ENCODE data around the gene SRP72.
A peak's percentile ranks its signal among the peaks of the same experiment; 100 is the strongest.

Gene SRP72

DNA sequence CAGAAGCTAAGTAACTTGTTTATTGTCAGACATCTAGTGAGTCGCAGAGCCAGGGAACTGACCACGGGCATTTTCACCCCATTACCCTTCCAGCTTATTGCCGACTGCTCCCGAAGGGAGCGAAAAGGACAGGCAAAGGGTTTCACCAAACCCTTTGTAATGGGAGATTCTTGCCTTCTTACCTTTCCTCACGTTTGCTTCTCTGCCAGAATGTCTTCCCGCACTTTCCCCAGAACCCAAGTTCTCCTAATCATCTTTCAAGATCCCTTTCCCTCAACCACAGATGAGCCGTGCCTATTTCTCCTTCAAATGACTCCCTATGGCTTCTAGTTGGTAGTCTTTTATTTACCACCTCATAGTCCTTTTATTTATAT, 520 bp upstream of the SRP72 start:
- TF ChIP-seq, protein P1, sequence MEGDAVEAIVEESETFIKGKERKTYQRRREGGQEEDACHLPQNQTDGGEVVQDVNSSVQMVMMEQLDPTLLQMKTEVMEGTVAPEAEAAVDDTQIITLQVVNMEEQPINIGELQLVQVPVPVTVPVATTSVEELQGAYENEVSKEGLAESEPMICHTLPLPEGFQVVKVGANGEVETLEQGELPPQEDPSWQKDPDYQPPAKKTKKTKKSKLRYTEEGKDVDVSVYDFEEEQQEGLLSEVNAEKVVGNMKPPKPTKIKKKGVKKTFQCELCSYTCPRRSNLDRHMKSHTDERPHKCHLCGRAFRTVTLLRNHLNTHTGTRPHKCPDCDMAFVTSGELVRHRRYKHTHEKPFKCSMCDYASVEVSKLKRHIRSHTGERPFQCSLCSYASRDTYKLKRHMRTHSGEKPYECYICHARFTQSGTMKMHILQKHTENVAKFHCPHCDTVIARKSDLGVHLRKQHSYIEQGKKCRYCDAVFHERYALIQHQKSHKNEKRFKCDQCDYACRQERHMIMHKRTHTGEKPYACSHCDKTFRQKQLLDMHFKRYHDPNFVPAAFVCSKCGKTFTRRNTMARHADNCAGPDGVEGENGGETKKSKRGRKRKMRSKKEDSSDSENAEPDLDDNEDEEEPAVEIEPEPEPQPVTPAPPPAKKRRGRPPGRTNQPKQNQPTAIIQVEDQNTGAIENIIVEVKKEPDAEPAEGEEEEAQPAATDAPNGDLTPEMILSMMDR (IDR thresholded peaks at IDR 0.05; ENCODE audit: low read depth, low read length), result no peak
- DNase-seq, result no peak
- peak overlapping the region; percentile 85 for H3K27ac ChIP-seq
- no peaks in the 10 kb centered on the region for H3K9me3 ChIP-seq (ENCODE audit: severe bottlenecking)
- peak overlapping the region; percentile 83 for H3K4me3 ChIP-seq (ENCODE audit: low read depth, low read length)
- H3K36me3 ChIP-seq, result peaks cover 43% of the 10 kb centered on the region
- H3K27me3 ChIP-seq (ENCODE audit: insufficient read depth, low read depth, severe bottlenecking), result no peaks in the 10 kb centered on the region

DNA sequence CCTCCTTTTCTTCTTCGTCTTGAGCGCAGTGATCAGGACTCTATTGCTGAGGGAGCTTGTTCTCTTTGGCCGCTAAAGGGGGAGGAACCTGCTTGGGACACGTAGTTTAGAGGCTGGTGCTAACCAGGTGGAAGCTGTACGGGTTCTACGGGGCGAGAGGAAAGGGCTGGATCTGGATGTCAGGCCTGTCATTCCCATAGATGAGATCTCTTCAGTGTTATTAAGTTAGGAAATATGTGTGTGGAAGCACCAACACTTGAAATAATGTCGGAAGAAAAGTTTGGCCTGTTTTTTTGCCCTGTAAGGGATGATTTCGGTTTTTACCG, 643 bp downstream of the SRP72 start:
- peak; percentile 27 for DNase-seq
- TF ChIP-seq, protein P1 (IDR thresholded peaks at IDR 0.05; ENCODE audit: low read depth, low read length), result no peak
- Histone ChIP-seq H3K27ac (peak overlapping the region; percentile 85), H3K9me3 (ENCODE audit: severe bottlenecking) (no peaks in the 10 kb centered on the region), H3K36me3 (peaks cover 40% of the 10 kb centered on the region), H3K4me3 (ENCODE audit: low read depth, low read length) (peak overlapping the region; percentile 83), H3K27me3 (ENCODE audit: insufficient read depth, low read depth, severe bottlenecking) (no peaks in the 10 kb centered on the region)

DNA sequence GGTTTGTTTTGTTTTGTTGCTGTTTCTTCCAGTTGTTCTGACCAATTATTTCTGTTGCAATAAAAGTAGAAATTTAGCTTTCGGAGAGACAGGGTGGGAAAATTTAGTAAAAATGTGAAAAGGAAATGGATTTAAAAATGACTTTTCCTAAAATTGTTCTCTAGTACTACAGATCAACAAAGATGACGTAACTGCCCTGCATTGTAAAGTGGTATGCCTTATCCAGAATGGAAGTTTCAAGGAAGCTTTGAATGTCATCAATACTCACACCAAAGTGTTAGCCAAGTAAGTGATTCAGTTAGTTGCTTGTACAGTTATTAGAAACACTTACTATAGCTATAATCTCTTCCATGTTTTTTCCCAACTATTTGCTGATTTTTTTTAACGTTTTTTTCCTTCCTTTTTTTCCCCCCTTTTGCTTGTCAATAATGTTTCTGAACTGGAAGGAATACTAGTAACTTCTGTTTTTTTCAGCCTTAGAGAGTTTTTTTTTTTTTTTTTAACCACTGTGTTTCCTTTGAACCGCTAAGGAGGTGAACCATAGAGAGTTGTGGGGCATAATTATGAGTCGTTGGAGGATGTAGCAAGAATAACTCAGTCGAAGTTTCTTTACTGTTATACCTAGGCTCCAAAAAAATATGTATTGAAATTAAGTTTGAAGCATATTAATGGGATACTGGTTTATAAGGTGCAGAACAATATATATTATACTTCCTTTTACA, 2.2 kb downstream of the SRP72 start:
- TF ChIP-seq, protein P1 (IDR thresholded peaks at IDR 0.05; ENCODE audit: low read depth, low read length), result no peak

DNA sequence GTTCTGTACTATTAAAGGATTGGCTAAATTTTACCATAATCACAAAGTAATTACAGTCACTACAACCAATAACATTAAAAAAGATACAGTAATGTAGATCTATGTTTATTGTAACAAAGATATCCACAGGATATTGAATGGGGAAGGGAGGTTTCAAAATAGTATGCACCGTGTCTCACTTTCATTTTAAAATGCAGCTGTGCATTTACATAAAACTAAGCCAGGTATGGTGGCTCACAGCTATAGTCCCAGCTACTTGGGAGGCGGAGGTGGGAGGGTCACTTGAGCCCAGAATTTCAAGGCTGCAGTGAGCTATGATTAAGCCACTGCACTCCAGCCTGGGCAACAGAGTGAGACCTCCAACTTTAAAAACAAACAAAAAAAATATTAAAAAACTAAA, 8.5 kb downstream of the SRP72 start:
- Histone ChIP-seq H3K27me3 (ENCODE audit: insufficient read depth, low read depth, severe bottlenecking) (no peaks in the 10 kb centered on the region), H3K4me3 (ENCODE audit: low read depth, low read length) (no peak overlapping the region), H3K27ac (no peak overlapping the region), H3K36me3 (peaks cover 77% of the 10 kb centered on the region), H3K9me3 (ENCODE audit: severe bottlenecking) (no peaks in the 10 kb centered on the region)
- DNase-seq, result no peak
- TF ChIP-seq, protein P1 (IDR thresholded peaks at IDR 0.05; ENCODE audit: low read depth, low read length), result no peak

More for the DNA sequence above, 2.2 kb downstream of the SRP72 start:
- Histone ChIP-seq H3K4me3 (ENCODE audit: low read depth, low read length) (no peak overlapping the region), H3K27me3 (ENCODE audit: insufficient read depth, low read depth, severe bottlenecking) (no peaks in the 10 kb centered on the region), H3K36me3 (peaks cover 50% of the 10 kb centered on the region), H3K27ac (no peak overlapping the region), H3K9me3 (ENCODE audit: severe bottlenecking) (no peaks in the 10 kb centered on the region)
- DNase-seq, result no peak

DNA sequence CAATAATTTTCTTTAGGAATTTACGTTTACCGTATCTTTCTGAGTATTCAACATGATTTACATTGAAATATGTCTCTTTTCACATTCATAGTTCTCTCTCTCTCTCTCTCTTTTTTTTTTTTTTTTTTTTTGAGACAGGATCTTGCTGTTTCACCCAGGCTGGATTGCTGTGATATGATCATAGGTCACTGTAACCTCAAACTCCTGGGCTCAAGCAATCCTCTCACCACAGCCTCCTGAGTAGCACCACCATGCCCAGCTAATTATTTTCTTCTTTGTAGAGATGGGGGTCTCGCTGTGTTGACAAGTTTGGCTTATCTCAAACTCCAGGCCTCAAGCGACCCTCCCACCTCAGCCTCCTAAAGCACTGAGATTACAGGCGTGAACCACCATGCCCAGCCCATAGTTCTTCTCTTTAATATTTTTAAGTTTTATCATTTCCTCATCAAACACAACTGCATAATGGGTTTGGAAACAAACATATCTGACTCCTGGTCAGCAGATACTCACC, 9.8 kb downstream of the SRP72 start:
- DNase-seq, result no peak
- TF ChIP-seq, protein P1 (IDR thresholded peaks at IDR 0.05; ENCODE audit: low read depth, low read length), result no peak
- no peak overlapping the region for H3K4me3 ChIP-seq (ENCODE audit: low read depth, low read length)
- H3K9me3 ChIP-seq (ENCODE audit: severe bottlenecking), result no peaks in the 10 kb centered on the region
- no peaks in the 10 kb centered on the region for H3K27me3 ChIP-seq (ENCODE audit: insufficient read depth, low read depth, severe bottlenecking)
- H3K36me3 ChIP-seq, result peaks cover 65% of the 10 kb centered on the region
- H3K27ac ChIP-seq, result no peak overlapping the region

DNA sequence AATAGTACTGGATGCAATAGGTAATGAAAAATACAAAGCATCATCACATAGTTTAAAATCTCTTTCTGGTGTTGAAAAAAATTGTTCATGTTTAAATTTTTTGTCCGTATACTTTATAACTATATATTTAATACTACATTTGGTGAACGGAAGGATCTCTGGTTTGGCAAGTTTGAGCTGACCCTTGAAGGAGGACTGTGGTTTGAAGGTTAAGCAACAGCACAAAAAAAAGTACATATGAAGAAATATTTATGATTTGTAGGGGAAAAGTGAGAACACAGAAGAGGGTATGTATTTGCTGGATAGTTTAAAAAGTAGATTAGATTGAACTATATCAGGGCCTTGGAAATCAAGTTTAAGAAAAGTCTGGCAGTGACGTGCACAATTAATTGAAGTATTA, 13.3 kb downstream of the SRP72 start:
- peaks cover 57% of the 10 kb centered on the region for H3K36me3 ChIP-seq
- DNase-seq, result no peak

More for the DNA sequence above, 13.3 kb downstream of the SRP72 start:
- TF ChIP-seq, protein P1 (IDR thresholded peaks at IDR 0.05; ENCODE audit: low read depth, low read length), result no peak
- Histone ChIP-seq H3K9me3 (ENCODE audit: severe bottlenecking) (no peaks in the 10 kb centered on the region), H3K27ac (no peak overlapping the region), H3K4me3 (ENCODE audit: low read depth, low read length) (no peak overlapping the region), H3K27me3 (ENCODE audit: insufficient read depth, low read depth, severe bottlenecking) (no peaks in the 10 kb centered on the region)
